ENCODE measurements around the gene HAUS8.
"Not testable (repeated sequence)": the region's sequence is repeated elsewhere in the genome, so short reads cannot be mapped to it uniquely, and the experiment has no call there.

Gene HAUS8

DNA sequence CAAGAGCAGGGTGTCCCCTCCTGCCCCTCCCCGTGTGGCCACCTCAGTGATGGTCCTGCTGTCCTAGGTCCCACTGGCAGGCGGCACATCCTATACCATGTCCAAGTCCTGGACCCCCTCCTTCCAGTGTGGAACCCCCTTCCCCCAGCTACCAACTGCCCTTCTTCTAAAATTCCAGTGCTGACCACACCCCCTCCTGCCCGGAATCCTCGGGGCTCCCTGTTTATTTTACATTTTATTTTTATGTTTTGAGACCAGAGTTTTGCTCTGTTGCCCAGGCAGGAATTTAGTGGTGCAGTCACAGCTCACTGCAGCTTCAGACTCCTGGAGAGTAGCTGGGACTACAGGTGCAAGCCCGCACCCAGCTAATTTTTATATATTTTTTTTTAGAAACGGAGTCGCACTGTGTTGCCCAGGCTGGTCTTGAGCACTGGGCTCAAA lies 47.7 kb downstream of the HAUS8 start:
- no peak for DNase-seq

DNA sequence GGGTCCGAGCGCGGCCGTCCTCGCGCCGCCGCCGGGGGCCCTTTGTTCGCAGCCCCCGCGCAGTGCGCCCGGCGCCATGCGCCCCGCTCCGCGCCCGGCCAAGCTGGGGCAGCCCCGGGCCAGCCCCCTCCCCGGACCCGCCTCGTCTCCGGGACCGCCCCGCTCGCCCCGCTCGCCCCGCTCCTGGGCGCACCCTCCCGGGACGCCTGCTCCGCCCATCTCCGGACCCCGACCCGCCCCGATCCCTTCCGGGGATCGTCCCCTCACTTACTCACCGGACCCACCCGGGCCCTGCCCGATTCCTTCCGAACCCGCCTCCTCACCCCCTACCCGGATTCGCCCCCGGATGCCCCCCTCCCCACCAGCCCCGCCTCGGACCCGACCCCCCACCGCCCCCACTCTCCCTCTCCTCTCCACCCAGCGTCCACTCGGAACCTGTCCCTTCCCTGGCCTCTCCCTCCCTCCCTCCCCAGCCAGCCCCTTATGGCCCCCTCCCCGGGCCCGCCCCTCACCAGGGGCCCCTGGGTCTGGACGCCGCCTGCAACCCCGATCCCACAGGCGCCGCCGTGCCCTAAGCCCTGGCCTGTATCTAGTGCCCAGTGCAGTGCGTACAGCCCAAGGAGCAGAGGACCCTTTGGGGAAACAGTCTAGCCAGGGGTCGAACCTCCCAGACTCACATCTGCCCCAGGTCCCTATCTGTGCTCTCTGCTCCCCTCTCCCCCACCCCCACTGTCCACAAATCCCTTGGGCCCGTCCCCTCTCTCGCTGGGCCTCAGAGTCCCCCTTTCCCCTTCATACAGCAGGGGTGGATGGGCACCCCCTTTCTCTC lies 48.3 kb downstream of the HAUS8 start, which contains the start of gene CPAMD8:
Gene CPAMD8 (minus strand): TSS at position 105 of the 829 bp plus-strand sequence. CDS start 168 bp downstream, outside the sequence.
- no peak for DNase-seq

DNA sequence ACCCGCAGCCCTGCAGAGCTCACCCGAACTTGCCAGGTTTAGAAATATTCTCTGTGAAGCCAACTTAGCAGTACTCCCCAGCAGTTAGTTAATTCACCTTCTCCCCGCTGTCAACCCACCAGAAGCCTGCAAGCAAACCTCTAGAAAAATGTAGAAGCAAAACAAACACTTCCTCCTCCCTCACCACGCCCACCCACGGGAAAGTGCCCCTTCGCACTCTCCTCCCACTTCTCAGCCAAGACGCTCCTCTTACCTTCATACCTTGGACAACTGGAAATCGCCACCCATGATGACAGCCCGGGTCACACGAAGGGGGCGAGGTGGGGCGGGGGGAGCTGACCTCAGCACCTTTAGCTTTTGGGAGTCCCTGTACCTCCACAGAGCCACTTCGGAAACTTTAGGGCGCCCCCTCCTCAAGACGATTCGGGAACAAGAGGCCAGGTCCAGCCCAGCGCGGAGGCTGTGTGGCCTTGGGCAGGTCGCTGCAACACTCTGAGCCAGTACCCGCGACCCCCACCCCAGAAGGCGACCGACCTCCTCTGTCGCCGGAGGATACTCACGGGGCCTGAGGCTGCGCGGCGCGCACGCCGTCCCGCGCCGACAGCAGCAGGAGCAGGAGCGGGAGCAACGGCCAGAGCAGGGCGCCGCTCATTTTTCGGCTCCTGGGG lies 49.1 kb downstream of the HAUS8 start:
- DNase-seq = no peak

DNA sequence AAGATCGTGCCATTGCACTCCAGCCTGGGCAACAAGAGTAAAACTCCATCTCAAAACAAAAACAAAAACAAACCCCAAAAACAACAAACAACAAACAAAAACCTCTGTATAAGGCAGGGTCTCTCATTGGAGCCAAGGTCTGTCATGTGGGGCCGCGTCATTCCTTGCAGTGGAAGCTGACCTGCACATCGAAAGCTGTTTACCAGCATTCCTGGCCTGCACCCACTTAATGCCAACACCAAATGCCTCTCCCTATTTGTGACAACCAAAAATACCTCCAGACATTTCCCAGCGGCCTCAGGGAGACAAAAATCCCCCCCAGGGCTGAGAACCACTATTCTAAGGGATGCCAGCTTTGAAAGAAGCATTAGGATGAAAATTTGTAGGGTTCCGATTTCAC lies 49.9 kb downstream of the HAUS8 start:
- no peak for DNase-seq

DNA sequence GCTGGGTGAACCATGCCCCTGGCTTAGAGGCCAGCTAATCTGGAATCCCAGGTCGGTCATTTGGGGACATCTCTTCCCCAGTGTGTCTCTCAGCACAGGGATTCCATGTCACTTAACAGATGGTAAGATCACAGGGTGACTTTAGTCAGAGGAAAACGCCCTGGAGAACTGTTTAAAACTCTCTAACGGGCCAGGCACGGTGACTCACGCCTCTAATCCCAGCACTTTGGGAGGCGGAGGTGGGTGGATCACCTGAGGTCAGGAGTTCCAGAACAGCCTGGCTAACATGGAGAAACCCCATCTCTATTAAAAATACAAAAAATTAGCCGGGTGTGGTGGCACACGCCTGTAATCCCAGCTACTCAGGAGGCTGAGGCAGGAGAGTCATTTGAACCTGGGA lies 50.3 kb downstream of the HAUS8 start:
- not testable (repeated sequence) for DNase-seq

DNA sequence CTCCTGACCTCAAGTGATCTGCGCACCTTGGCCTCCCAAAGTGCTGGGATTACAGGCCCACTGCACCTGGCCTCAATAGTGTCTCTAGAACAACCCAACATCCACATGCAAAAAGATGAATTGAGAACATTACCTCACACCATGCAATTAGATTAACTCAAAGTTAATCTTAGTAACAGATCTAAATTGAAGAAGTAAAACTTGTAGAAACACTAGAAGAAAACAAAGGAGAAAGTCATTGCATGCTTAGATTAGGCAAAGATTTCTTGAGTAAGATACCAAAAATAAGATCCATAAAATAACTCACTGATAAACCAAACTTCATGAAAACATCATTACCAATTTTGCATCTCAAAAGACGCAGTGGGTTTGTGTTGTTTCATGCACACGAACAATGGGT lies 51.4 kb downstream of the HAUS8 start:
- no peak for DNase-seq

DNA sequence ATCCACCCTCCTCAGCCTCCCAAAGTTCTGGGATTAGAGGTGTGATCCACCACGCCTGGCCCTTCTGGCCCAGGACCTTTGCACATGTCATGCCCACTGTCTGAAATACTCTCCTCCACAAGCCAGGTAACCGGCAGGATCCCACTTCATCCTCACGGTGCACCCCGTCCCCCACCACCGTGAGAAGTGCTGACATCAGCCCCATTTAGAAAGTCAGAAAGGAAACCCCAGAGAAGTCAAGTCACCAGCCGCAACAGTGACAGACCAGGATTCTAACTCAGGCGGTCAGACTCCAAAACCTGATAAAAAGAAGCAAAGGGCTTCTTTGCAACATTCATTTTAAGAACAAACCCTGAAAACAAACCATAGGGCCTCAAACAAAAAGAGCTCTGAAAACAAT lies 52.5 kb downstream of the HAUS8 start:
- DNase-seq = no peak

DNA sequence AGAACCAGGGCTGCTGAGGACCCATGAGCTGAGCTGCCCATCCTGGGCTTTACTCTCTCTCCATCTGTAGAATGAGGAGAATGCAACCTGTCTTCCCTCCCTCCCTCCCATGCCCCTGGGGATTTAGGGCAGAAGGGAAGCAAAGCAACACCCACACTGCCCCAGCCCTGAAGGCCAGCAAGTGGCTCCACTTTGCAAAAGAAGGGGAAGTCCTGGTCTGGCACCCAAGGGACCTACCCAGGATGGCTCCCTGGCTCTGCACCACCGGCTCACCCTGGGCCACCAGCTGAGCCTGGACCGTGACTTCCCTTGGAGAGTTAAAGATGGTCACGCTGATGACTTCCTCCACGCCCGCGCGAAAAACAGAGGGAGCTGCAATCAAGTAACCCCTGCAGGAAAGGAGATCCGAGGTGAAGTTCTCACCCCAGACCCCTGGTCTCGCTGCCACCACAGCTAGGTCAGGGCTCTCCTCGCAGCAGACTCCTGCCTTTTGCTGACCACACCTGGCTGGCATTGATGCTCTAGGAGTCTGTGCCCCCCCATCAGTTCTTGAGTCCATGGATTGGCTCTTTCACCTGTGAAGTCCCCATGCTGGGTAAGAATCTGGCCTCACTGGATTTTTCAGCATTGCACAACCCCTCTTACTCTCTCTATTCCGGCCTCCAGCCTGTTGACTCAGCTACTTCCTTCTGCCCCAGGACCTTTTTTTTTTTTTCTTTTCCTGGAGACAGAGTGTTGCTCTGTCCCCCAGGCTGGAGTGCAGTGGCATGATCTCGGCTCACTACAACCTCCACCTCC lies 53.3 kb downstream of the HAUS8 start:
- no peak for DNase-seq

DNA sequence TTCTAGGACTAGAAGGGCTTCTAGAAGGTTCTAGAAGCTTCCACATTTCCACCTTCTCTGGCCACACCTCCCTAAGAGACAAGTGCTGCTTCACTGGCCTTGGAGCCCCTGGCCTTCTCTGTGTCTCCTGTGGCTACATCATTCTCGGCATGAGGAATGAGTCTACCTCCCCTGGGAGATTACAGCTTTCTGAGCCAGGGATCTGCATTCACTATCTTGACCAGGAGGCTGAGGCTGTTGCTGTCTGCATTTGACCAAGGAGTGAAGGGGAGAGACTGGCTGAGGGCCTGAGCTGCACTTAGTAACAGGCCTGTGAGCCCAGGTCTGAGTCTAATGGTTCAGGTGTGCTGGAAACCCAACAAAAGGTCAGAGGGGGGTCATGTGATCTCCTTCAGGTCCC lies 53.9 kb downstream of the HAUS8 start:
- no peak for DNase-seq

DNA sequence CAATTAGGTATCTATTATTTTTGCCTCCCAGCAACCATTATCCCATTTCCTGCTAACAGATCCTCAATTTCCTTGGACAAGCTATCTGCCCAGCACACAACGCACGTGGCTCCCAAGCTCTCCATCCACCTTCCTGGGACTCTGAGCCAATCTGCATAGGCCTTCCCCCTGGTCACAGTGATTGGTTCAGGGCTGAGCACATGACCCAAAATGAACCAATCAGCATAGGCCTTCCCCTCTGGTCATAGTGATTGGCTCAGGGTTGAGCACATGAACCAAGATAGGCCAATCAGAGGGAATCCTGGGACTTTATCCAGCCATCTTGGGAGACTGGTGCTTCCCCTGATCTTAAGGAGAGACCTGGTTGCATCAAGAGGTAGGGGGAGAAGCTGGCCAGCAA lies 54.4 kb downstream of the HAUS8 start:
- DNase-seq = no peak

DNA sequence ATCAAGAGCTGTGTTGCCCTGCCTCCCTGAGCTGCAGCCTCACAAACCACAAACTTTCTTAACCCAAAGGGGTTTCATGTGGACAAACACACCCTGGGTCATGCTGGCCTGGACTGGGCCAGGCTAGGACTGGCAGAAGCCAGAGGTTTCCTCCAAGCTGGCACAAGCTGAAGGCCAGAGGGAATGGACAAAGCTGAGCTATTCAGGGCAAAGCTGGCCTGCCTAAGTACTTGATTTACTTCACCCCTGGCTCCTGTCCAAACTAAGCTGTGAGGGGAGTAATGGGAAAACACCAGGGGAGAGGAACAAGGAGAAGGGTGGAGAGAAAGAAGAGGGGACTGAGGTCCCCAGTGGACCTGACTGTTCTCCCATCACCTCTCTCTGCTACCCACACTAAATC lies 54.9 kb downstream of the HAUS8 start:
- no peak for DNase-seq

DNA sequence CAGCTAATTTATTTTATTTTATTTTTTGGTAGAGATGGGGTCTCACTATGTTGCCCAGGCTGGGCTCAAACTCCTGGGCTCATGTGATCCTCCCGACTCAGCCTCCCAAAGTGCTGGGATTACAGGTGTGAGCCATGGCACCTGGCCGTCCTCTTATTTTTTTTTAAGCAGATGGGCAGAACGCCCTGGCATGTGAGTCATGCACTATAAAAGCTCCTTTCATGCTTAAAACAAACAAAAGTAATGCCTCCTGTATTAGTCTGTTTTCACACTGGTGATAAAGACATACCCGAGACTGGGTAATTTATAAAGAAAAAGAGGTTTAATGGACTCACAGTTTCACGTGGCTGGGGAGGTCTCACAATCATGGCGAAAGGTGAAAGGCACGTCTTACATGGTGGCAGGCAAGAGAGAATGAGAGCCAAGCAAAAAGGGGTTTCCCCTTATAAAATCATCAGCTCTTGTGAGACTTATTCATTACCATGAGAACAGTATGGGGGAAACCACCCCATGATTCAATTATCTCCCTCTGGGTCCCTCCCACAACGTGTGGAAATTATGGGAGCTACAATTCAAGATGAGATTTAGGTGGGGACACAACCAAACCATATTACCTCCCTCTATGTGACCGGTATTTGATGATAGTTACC lies 60.9 kb downstream of the HAUS8 start:
- not testable (repeated sequence) for DNase-seq

DNA sequence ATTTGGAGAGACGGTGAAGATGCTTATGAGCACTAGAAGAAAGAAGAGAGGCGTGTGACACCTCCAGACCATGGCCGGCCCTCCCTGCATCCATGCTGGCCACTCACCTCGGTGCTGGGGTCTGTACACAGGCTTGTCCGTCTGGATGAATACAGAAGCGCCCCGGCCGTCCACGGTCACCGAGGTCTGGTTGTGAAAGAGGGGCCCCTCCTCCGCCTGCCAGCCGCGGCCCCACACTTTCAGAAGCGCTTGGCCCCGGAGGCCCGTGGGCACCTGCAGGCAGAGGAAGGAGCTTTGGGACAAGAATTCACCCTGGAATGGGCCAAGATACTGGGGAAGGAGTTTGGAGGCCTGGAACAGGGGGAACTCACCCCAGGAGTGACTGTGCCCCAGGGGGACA lies 63.8 kb downstream of the HAUS8 start:
- DNase-seq = no peak

DNA sequence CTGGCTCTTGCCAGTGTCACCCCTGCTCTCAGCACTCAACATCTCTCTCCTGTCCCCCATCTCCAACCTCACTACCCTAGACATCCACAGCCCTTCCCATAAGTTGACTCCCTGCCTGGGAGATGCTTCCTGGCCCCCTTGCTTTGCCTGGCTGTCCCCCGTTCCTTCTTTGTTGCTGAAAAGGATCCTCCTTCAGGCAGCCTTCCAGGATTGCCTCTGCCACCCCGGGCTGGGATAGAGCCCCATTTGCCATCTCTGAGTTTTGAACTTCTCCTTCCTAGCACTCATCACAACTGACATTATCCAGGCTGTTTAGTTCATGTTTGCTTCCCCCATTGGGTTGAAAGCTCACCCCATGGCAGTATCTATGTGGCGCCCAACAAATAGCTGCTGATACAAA lies 68.7 kb downstream of the HAUS8 start:
- no peak for DNase-seq

DNA sequence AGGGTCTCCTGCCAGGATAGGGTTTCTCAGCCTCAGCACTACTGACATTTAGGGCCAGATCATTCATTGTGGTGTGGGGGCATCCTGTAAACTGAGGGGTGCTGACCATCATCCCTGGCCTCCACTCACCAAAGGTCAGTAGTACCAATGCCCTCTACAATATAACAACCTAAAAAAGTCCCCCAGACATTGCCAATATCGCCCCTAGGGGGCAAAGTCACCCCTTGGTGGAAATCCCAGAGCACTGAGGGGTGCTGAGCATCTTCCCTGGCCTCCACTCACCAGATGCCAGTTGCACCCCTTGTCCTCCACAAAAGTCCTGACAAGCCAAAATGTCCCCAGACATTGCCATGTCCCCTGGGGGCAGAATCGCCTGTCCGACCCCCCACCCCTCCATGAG lies 70.3 kb downstream of the HAUS8 start:
- no peak for DNase-seq

DNA sequence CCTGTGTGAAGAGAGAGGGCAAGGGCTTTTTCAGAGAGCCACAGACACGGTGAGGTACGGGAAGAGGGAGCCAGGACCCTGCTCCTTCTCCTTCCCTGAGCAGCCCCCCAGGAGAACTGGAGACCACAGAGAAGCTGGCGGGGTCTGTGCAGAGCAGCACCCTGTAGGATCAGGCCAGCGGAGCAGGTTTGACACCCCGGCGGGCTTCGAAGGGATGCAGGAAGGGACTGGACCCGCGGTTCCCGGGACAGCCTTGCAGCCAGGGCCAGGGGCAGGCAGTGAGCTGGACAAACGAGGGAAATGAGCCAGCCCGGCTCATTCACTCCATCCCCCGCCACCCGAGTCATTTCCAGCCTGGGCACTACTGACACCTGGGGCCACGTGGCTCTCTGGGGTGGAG lies 70.9 kb downstream of the HAUS8 start:
- DNase-seq = no peak

DNA sequence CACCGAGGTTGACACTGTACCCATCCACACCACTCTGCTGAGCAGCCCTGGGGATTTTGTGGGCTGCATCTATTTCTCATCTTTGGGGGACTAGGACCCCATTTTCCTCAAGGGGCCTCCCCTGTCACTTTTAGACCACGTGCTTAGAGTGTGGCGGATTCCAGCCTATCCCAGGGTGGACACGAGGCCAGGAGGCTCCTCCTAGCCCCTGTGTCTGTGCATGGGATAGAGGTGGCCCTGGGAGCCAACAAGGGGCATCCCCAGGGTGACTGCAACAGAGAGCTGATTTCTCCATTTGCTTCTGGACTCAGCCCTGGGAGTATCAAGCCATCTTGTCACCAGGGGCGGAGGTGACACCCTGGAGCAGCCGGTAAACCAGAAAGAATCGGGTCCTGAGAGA lies 72.8 kb downstream of the HAUS8 start:
- no peak for DNase-seq

DNA sequence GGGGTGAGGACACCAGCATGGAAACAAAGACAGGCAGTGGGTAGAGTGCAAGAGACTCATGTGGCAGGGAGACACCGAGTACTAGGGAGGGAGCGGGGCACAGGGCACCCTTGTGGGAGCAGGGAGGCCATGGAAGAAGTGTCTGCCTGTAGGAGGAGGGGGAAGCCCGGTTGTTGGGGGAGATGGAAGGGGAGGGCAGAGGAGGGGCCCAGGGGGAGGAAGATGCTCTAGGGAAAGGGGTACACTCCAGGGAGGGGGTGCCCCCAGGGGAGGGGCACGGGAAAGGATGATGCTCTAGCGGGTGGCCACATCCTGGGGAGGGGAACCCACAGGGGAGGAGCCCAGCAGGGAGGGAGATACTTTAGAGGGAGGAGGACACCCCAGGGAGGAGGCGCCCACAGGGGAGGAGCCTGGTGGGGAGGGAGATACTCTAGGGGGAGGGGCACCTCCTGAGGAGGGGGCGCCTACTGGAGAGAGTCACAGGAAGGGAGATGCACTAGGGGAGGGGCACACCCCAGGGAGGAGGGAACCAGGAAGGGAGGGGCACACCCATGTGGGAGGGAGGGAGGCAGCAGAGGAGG lies 73.6 kb downstream of the HAUS8 start:
- no peak for DNase-seq

Data from NCI-H1694 (cell line).